Renal cortical epithelial cell (primary cell): Measurements from ENCODE around the gene ECEL1. TPM values are rescaled to one million over a fixed set of nuclear protein-coding genes. Genes with fewer than 3 reads are reported as not detected.

ENCODE experiments used
- DNase-seq: peaks from one replicate; pipeline ENCODE4 v3.0.0-alpha.2; 2011; ENCODE audit warnings: low read depth
- total RNA-seq: library from RNA; depleted of rRNA; stranded (reverse); fragments of >200 nt; gene quantifications from 2 replicates; pipeline ENCODE4 v1.2.3, GENCODE V29; 2014

ECEL1 gene
- total RNA-seq, 1 donor from 2014 or later: 0.65 TPM

GRCh38 chr2:232523402-232523681 lies 35.7 kb upstream of the ECEL1 start:
- DNase-seq: no peak

DNA sequence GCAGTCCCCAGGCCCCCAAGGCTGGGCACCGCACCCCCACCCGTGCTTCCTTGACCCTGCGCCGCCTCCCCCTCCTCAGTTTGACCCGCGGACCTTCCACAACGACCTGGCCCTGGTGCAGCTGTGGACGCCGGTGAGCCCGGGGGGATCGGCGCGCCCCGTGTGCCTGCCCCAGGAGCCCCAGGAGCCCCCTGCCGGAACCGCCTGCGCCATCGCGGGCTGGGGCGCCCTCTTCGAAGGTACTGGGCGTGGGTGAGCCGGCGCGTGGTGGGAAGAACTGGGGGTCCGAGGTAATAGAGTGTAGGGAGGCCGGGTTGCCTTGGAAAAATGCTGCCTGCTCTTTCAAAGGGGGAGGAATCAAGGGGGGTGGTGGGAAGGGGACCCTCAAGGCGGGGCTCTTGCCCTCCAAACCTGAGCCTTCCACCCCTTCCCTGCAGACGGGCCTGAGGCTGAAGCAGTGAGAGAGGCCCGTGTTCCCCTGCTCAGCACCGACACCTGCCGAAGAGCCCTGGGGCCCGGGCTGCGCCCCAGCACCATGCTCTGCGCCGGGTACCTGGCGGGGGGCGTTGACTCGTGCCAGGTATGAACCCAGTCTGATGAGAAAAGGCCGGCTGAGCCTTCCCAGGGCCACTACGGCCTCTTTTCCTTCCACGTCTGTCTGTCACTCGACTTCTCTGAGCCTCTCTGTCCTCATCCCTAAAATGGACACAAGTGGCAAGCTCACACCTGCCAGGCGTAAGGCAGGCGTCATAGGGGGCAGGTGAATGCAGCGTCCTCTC lies 35.2 kb upstream of the ECEL1 start:
- no peak for DNase-seq

GRCh38 chr2:232521959-232522622 lies 34.5 kb upstream of the ECEL1 start:
- no peak for DNase-seq

DNA sequence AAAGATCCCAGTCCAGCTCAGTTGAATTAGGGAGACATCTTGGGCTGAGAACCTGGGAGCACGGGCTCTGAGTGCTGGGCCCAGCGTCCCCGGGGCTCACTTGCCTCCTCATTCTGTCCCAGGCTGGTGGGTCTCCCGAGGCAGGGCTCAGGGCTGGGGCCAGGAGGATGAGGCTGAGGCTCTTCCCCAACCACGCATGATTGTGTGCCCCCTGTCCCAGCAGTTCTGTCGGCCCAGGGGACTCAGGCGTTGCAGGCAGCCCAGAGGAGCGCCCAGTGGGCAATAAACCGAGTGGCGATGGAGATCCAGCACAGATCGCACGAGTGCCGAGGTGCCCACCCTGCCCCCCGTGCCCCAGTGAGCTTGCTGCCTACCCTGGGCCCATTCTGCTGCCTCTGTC lies 33.5 kb upstream of the ECEL1 start:
- DNase-seq: no peak

DNA sequence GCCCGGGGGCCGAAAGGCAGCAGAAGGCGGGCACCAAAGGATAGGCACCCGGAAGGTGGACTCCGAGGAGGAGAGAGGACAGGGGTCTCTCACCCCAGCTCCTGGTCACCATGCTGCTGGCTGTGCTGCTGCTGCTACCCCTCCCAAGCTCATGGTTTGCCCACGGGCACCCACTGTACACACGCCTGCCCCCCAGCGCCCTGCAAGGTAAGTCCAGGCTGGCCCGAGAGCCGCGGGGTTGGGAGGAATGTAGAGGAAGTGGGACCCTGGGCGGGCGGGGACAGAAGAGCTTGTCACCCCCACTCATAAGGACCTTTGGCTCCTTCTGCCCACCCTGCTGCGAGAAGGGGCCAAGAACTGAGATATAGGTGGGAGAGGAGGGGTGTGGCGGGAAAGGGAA lies 32.9 kb upstream of the ECEL1 start:
- DNase-seq: no peak

GRCh38 chr2:232519581-232520438 lies 32.2 kb upstream of the ECEL1 start, which contains the start of gene PRSS56:
Gene PRSS56 (plus strand): TSS chr2:232520388. CDS start chr2:232520599, 211 bp downstream.
- no peak for DNase-seq

- DNase-seq: no peak
Measured at GRCh38 chr2:232518844-232519243, 31.2 kb upstream of the ECEL1 start.

DNA sequence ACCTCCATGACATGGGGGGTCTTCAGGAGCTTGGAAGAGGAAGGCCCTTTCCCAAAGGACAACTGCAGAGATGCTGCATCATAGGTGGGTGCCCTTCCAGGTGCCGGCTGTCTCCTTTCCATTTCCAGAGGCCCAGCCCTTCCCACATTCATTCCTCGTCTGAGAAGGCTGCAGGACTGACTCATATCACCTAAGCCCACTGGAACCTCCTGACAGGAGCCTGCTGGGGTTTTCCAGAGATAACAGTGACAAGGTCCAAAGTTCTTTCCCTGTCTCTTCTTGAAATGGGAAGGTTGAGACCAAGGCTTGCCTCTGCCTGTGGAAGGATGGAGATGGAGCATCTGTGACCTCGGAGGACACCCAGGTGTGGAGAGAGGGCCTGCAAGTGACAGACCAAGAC lies 28.9 kb upstream of the ECEL1 start:
- no peak for DNase-seq

DNA sequence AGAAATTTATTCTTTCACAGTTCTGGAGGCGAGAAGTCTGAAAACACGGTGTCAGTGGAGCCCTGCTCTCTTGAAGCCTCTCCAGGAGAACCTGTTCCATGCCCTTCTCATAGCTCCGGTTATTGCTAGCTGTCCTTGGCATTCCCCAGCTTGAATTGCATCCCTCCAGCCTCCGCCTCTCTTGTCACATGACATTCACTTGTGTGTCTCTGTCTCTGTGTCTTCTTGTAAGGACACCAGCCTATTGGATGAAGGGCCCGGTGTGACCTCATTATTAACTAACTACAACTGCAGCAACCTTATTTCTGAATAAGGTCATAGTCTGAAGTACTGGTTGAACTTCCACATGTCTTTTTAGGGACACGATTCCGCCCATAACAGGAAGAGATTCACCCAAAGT lies 28.0 kb upstream of the ECEL1 start:
- no peak for DNase-seq

DNA sequence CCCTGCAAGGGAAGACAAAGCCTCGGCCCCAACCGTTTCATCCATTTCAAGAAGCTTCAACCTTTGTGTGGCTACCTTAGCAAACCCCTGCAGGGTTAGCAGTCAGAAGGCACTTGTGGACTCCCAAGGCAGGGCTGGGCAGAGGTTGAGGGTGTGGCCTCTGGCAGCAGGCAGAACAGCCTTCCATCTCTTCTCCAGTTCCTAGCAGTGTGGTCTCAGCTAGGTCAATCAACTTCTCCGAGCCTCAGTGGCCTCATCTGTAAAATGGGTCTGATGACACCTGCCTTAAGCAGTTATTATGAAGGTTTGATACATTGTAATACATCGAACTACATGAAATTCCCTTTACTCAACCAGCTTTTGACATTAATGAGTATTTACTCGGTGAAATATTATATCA lies 25.7 kb upstream of the ECEL1 start:
- DNase-seq: no peak

DNA sequence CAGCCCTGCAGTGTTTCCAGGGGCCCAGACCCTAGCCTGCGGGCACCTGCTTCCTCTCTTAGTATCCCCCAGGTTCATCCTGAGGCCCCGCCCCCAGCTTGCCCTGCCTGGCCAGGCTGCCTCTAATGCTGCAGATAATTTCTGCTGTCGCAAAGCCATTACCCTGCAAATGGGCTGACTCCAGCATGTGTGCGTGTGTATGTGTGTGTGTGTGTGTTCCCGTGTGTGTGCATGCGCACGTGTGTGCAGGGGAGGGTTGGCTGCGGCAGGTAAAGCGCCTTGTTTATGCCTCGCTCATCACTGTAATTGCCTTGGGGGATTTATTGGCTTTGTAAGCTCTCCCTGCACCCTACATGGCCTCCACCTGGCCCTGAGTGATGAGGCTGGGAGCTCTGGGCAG lies 25.0 kb upstream of the ECEL1 start:
- no peak for DNase-seq

DNA sequence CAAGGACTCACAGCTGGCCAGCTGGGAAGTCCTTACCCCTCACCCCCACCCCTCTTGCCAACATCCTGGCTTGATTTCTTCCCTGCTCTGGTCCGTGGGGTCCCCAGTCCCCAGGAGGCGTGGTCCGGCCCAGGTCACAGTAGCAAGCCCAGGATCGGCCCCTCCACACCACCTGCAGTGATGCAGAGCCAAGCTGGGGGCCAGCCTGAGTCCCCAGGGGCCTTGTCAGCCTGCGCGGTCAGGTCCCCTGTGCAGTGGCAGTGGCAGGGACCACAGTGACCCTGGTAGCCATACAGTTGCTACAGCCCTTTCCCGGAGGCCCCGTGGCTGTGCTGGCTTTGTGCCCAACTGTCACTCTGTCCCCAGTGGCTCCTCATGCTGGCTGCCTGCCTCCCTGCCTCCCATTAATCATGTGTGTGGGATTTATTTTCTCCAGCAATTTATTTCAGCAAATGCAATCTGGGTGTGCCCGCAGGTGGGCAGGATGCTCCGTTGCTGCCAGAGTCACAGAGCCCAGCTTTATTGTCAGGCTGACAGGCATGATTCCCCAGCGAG lies 23.8 kb upstream of the ECEL1 start:
- no peak for DNase-seq

DNA sequence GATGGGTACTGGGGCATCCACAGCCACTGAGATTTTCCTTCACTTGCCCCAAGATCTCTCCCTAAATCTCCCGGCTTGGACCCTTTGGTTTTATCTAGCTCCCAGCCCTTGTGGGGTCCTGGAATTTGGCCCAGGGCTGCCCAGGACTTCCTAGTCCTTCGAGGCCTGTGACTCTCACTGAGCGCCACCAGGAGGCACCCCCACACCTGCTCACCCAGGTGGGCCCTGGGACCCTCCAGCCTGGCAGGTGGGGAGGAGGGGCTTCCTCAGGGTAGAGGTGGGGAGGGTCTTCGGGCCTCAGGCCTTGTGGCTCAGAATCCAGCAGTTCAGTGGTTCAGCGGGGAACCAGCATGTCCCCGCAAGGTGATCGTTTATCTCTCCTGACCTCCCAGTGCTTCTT lies 20.6 kb upstream of the ECEL1 start:
- DNase-seq: no peak

- DNase-seq: no peak
Measured at GRCh38 chr2:232506709-232507108, 19.1 kb upstream of the ECEL1 start.

DNA sequence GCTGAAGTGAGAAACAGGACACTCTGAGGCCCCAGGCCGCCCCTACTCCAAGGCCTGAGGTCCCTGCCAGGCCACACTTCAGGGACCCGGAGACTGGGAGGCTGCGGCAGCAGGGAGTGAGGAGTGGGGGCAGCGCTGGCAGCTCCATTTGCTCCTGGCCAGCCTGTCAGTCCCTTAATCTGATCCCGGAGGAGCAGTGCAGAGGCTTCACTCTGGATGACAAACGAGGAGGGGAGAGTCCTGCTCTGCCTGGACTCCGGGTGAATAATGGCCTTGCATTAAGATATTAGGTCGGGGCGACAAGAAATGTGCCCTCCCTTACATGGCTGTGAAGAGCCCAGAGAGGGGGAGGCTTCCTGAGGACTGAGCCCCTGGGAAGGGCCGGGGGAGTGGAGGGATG lies 18.2 kb upstream of the ECEL1 start:
- DNase-seq: no peak

GRCh38 chr2:232504438-232504837 lies 16.8 kb upstream of the ECEL1 start:
- peak; percentile 6 for DNase-seq

DNA sequence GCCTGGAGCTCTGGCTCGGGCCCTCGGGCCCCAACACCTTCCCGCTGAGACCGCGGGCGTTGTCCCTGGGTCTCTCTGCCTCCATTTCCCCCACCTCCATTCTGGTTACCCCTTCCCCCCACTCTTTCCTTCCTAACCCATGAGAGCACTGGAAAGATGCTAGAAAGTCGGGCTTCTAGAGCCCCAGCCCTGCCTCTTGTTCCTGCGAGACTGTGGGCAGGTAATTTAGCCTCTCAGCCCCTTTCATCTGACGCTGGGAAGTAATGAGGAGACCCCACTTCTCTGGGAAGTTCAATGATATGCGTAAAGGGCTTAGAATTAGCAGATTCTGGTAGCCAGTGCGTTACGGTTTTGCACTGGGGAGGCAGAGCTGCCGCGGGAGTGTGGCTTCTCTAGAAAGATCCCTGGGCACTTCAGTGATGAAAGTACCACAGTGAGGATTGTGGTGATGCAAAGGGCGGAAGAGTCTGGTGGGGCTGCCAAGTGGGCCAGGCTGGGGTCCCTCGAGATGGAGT lies 16.2 kb upstream of the ECEL1 start:
- DNase-seq: no peak

- DNase-seq: no peak
Measured at GRCh38 chr2:232502911-232503808, 15.5 kb upstream of the ECEL1 start.

- no peak for DNase-seq
Measured at GRCh38 chr2:232502511-232502910, 14.9 kb upstream of the ECEL1 start.

- no peak for DNase-seq
Measured at GRCh38 chr2:232501794-232502390, 14.3 kb upstream of the ECEL1 start.

DNA sequence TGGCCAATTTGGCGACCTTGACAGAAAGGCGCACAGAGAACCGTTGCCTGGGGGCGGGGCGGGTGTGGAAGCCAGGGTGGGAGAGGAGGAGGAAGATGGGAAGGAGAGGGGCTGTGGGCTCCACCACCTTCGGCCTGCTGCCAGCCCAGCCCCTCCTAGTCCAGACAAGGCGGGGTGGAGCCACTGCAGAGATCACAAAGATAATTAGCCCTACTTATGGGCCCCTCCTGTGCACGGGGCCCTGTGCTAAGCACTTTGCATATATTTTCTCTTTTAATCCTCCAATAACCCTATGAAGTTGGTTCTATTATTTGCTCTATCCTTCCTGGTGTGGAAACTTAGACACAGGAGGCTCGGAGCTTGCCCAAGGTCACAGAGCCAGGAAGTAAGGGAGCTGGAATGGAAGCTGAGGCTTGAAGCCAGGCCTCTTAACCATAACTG lies 13.7 kb upstream of the ECEL1 start:
- DNase-seq: no peak
